Activated CD4-positive, alpha-beta T cell treated with anti-CD3 and anti-CD28 coated beads, Interleukin-2, Interleukin-6, amounts not matched to agents 100 ng/mL and 50 ng/mL, durations not matched to agents 16 hours and 8 hours (primary cell): ENCODE results near the gene FNIP1.
"Not testable (repeated sequence)": the region's sequence is repeated elsewhere in the genome, so short reads cannot be mapped to it uniquely, and the experiment has no call there.

ENCODE experiments used
- DNase-seq: peaks from one replicate; pipeline ENCODE4 v3.0.0-alpha.2; 2020

Gene FNIP1

DNA sequence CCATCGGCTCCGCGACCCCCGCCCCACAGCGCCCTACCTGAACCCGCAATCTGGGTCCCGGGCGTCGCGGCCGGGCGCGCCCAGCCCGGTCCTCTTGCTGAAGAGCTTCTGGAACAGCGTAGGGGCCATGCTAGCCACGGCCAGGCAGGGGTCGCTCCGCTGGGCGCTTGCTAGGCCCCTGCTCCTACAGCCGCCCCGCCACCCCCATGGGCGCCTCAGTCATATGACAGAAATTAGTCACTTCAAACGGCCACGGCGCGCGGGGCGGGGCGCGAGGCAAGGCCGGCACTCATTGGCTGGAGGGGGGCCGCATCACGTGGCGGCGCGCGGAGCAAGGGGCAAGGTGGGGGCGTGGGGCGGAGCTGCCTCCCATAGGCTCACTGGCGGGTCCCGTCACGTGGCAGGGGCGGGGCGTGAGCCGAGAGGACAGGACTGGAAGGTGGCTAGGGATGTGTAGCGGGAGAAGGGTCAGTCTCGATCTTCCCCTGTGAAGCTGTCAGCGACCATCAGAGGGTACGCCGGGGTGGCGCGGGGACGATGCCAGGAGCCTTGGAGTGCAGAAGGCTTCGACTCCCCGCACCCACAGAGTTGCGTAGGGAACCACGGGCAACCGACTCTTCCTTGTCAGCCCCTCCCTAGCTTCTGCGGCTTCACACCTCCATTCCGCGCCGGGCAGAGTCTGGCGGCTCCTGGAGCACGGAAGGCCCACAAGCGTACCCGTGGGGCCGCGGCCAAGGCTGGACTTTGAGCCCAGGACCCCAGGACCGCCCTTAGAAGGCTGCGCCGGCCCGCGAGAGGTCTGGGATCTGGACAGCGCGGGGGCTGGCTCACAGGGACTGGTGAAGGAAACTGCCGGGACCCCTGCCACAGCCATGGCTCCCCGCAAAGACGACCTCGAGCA is at the start of gene FNIP1:
Gene FNIP1 (minus strand): TSS at position 225 of the 901 bp plus-strand sequence. CDS start 96 bp downstream, at position 129.
- peak; percentile 99 for DNase-seq

DNA sequence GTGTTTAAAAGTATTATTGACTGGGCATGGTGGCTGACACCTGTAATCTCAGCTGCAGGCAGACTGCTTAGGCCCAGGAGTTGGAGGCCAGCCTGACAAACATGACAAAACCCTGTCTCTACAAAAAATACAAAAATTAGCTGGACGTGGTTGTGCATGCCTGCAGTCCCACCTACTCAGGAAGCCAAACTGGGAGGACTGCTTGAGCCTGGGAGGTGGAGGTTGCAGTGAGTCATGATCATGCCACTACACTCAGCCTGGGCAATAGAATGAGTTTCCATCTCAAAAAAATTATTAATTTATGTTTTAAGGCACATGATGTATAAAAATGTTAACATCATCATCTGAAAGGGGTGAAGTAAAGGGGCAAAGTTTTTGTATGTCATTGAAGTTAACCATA is 49.7 kb upstream of the FNIP1 start:
- no peak for DNase-seq

DNA sequence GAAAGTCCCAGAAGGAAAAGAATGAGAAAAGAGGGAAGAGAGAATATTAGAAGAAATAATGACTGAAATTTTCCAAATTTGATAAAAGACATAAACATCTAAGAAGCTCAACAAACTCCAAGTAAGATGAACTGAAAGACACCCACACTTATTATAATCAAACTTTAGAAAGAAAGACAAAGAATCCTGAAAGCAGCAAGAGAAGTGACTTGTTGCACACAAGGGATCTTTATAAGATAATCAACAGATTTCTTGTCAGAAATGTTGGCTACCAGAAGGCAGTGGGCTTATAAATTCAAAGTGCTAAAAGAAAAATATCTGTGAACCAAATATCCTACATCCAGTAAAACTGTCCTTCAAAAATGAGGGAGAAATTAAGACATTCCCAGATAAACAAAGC is 49.0 kb upstream of the FNIP1 start:
- no peak for DNase-seq

DNA sequence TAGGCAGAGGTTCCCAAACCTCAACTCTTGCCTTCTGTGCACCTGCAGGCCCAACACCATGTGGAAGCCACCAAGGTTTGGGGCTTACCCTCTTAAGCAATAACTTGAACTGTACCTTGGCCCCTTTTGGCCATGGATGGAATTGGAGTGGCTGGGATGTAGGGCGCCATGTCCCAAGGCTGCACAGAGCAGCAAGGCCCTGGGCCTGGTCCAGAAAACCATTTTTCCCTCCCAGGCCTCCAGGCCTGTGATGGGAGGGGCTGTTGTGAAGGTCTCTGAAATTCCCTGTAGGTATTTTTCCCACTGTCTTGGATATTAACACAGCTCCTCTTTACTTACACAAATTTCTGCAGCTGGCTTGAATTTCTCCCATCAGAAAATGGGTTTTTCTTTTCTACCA is 46.2 kb upstream of the FNIP1 start:
- not testable (repeated sequence) for DNase-seq

DNA sequence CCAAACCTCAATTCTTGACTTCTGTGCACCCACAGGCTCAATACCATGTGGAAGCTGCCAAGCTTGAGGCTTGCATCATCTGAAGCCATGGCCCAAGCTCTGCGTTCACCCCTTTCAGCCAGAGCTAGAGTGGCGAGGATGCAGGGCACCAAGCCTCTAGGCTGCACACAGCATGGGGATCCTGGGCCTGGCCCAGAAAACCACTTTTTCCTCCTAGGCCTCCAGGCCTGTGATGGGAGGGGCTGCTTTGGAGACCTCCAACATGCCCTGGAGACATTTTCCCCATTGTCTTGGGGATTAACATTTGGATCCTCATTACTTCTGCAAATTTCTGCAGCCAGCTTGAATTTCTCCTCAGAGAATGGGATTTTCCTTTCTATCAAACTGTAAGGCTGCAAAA is 35.9 kb upstream of the FNIP1 start:
- not testable (repeated sequence) for DNase-seq

DNA sequence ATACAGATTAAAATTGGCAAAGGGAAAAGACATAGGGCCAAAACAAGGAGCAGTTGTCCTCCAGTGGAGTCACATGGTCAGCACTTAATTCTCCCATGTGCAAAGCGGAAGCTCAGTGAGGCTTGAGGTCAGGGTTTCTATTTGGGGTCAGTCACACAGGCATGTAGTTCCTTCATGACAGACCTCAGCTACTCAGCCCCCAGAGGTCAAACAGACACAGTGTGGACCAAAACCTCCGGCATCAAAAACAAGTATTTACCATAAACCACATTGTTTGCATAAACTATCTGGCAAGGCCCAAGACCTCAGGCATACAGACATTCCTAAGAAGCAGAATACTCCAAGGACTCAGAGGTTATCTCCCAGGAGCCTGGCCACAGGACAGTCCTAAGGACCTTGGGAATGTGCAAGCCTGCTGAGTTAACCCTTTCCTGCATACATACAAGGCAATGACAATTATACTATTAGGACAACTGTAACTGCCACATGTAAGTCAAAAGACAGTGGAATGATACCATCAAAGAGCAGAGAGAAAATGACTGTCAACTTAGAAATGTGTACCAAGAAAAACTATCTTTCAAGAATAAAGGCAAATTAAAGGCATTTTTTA is 28.7 kb upstream of the FNIP1 start:
- no peak for DNase-seq

DNA sequence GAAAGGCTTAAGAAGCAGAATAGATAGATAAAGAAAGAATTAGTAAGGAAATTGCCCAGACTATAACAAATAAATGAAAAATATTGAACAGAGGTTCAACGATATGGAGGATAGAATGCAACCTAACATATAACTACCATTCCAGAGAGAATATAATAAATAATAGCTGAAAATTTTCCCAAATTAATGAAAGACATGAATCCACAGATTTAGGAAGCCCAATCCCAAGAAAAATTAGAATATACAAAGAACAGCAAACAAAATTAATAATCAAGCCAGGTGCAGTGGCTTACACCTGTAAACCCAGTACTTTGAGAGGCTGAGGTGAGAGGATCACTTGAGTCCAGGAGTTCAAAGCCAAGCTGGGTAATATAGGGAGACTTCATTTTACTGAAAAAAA is 27.8 kb upstream of the FNIP1 start:
- DNase-seq, result no peak

DNA sequence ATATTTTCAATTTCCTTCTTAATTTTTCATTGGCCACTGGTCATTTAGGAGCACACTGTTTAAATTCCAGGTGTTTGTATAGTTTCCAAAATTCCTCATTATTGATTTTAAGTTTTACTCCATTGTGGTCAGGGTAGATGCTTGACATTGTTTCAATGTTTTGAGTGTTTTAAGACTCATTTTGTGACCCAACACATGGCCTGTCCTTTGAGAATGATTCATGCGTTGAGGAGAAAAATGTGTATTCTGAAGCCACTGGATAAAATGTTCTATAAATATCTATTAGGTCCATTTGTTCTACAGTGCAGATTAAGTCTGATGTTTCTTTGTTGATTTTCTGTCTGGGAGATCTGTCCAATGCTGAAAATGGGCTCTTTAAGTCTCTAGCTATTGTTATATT is 24.4 kb upstream of the FNIP1 start:
- DNase-seq, result no peak

DNA sequence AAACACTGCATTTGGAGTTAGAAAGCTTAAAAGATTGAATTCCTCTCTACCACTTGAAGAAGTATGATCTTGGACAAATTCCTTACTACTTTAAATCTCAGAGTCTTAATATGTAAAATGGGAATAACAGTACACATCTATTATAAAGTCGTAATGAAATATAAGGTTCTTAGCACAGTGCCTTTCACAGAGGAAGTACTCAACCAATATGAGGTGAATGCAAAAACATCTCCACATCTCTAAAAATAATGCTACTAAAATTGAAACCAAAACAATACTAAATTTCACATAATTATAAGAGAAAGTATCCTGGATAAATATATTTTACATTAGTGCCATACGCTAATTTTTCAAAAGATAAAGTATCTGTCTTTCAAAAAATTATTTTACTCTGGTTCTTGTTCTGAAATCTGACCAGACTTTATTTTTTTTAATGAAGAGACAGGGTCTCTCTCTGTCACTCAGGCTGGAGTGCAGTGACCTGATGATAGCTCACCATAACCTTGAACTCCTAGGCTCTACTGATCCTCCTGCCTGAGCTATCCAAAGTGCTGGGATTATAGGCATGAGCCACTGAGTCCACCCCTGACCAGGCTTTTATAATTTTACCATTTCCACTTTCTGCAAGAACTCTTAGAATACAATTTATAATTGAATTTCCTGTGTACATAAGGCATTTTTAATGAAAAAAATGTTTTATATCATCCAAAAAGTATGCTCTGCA is 21.3 kb upstream of the FNIP1 start:
- DNase-seq, result no peak

DNA sequence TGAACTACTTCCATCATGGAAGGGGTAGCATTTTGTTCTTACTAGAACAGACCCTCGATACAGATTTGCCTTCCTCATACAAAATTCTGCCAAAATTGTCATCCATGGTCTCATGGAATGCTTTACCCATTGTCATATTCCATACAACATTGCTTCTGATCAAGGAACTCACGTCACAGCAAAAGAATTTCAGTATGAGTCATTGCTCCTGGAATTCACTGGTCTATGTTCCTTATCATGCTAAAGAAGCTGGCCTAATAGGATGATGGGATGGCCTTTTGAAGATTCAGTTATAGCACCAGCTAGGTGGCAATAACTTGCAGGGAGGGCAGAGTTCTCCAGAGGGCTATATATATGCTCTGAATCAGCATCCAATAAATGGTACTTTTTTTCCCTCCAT is 18.2 kb upstream of the FNIP1 start:
- DNase-seq, result no peak

DNA sequence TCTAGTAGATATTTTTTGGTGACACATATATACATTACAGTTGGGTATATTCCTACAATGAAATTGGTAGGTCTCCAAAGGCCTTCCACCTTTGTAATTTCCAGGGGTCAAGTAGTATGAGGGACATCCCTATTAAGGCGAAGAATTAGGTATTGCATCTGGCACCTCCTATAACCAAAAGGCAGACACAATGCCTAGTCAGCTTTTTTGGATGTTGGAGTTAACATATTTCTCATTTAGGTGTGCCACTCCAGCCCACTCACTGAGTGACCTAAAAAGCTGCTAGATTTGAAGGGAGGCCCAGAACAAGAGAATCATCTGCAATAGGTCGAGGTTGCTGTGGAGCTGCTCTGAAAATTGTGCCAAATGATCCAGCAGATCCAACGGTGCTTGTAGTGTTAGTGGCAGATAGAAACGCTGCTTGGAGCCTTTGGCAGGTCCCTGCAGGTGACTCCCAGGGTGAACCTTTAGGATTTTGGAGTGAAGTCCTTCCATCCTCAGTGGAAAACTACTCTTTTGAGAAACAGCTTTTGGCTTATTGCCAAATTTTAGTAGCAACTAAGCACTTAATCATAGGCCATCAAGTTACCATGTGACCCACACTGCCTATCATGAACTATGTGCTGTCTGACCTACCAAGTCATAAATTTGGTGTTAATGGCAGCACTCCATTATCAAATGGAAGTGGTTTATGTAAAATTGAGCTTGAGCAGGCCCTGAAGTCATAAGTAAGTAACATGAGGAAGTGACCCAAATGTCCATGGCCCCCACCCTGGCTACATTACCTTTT is 15.7 kb upstream of the FNIP1 start:
- DNase-seq, result no peak

DNA sequence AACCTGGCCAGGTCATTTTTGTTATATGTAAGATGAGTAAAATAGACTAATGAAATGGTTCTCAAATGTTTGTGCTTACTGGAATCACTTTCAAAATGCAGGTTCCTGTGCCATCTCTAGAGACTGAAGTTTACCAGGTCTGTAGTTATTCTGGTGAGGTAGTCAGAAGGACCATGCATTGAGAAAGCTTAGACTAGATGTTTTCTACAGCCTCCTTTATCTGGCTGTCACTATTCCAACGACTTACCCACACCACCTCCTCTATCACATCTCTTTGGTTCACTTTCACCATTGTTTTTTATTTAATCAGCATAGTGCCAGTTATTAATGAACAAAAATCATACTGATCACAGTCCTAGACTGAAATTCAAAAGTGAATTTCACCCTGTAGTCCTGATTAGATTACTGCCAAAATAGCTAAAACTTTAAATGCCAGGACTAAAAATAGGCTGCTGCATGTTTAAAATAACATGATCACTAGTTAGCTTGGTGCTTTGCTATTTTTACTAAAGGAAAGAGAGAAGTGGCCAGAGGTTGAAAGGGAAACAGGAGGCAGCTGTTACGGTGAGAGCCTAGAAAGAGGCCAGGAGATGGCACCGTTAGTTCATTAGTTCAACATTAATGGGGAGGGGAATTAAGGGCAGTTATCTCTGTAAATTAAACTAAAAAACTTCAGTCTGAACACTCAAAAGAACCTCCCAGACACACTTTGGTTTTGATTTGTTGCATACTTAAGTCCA is 13.9 kb upstream of the FNIP1 start:
- DNase-seq, result peak; percentile 6

DNA sequence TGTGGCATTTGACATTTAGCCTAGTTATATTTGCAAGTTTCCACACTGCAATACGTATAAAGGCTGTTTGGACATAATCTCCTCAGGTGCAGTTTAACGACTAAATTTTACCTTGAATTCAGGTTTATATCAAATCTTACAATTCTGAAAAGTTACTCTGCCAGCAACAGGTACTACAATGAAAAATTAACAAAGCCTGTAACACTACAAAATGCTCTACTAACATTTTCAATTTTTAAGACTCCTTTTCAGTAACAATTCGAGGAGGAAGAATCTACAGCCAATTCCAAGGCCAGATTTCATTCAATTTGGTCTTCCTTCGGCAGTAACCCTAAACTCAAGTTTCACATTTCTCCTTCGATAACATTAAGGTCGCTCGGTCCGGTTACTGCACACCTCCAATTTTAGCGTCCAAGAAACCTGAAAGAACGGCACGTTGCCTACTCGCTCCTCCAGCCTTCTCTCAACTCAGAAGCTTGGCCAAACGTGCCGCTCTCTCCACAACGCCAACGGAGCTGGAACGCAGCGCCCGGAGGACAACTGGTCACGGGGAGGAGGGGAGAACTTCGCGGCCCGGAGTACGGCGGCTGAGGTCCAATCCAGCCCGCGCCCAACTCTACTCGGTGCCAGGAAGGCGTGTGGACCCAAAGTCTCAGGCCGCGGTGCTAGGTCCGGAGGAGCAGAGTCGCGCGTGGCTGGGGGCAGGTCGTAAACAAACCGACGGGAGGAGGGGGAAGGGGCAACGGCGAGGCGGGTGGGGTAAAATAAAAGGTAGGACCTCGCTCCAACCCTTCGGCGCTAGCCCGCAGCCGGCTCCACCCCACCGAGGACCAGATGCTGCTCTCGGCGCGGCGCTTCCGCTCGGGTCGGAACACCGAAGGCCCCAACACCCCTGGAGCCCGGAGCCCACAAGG is 681 bp downstream of the FNIP1 start:
- peak; percentile 41 for DNase-seq

DNA sequence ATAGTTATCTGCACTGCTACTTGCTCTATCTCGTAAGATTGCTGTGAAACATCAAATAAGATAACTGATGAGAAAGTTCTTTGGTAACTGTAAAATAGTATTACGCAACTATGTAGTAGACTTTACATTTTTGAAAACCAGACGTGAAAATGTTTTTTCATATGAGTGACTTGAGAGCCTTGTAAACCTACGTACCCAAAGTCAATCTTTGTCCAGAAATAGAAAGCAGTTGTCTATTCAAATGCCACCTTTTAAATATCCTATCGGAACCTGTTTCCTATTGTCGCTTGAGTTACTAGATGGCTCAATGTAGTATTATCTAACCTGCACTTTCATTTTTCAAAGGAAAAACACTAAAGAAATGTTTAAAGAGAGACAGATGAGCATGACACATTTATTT is 1.6 kb downstream of the FNIP1 start:
- no peak for DNase-seq

DNA sequence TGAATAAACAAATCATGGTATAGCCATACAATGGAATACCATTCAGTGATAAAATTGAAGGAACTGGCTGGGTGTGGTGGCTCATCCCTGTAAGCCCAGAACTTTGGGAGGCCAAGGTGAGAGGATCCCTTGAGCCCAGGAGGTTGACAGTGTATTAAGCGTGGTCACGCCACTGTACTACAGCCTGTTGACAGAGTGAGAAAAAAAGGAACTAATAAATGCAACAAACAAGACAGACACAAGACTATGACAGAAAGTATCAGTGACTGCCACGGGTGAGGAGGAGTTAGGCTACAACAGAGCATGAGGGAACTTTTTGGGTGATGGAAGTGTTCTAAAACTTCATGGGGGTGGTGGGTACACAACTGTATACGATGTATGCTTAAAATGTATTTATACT is 2.2 kb downstream of the FNIP1 start:
- DNase-seq, result no peak

DNA sequence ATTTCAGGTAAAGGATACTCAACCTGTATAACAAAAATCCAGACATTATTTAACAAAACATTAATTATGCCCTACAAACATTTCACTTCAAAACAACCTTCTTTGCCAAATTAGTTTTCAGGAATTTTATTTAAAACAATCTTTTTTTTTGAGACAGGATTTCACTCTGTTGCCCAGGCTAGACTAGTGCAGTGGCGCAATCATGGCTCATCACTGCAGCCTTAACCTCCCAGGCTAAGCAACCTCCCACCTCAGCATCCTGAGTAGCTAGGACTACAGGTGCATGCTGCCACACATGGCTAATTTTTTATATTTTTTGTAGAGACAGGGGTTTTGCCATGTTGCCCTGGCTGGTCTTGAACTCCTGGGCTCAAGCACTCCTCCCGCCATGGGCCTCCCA is 3.9 kb downstream of the FNIP1 start:
- DNase-seq, result no peak

DNA sequence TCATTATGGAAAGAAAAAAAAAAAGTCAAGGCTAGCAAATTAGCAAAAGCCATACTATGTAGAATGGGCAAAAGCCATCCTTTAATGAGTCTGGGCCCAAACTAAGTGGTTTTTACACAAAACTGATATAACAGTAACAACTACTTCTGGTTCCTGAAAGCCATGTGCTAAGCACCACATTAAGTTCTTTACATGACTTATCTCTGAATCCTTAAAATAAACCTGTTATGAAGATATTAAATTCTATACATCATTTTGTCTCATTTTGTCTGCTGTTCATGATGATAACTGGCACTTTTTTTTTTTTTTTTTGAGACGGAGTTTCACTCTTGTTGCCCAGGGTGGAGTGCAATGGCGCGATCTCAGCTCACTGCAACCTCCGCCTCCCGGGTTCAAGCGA is 5.0 kb downstream of the FNIP1 start:
- DNase-seq, result no peak

DNA sequence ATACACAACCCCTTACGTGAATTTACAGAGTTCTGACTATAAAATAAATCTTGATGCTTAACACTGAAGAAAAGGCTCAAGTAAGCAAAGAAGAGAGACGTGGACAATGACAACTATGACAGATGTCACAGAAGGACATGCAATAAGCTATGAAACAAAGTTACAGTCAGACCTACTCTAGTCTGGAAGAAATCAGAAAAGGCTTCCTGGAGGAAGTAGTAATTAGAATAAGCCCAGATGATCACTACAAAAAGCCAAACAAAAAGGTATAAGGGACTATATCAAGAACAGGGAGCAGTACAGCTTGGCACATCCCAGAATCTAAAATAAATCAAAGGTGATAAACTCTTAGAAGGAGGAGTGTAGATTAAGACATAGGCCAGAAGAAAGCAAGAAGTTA is 6.3 kb downstream of the FNIP1 start:
- no peak for DNase-seq

DNA sequence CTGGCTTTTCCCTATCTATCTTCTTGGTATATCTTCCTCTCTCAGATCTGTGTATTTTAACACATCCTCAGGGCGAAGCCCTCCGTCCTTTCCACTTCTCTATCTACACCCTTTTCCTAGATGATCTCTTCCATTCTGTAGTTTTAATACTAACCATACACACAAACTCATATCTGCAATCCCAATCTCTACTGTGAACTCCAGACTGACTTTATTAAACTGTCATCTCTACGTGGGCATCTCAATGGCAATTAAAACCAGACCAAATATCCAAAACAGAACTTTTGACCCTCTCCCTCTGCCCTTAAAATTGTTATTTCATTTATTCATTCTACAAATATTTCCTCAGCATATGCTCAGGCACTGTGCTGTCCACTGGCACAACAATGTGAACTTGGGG is 7.1 kb downstream of the FNIP1 start:
- DNase-seq, result no peak

DNA sequence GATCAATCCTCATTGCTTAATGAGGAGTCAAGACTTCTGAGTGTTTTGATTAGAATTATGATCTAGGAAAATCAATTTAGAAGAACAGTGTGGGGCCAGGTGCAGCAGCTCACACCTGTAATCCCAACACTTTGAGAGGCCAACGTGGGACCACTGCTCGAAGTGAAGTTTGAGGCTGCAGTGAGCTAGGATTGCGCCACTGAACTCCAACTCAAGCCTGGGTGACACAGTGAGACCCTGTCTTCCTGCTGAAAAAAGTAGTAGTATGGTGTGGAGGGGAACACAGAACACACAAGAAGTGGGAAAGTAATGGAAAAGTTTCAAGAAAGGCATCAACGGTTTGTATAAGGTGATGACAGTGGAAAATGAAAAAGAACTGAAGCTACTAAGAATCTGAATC is 9.1 kb downstream of the FNIP1 start:
- no peak for DNase-seq
